GM12874 (cell line): ENCODE results near the gene NDUFAF5.

ENCODE experiments used
- CTCF ChIP-seq: IDR thresholded peaks from 2 replicates; pipeline ENCODE4 v1.5.1; 2011; ENCODE audit warnings: low read depth, mild to moderate bottlenecking, control low read depth, low read length, moderate library complexity; ENCODE audit not compliant: insufficient read depth

The NDUFAF5 gene

GRCh38 chr20:13863244-13863643 is 78.4 kb downstream of the NDUFAF5 start:
- no peak for TF ChIP-seq CTCF

DNA sequence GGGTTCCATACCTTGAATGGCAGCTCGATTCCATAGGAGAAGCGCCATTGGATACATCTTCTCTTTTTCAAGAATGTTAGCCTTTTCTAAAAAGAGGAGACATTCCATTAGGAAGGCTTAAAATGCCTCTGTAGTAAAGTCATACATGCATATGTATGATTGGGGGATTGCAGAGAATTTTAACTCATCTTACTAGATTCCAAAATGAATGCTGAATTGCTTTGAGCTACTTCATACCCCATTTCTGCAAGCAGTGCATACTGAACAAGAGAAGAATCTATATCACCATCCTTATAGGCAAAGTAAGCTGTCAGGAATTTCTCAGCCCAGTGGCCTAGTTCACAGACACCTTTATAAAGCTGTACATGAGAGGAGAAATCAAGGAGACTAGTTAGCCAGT is 80.3 kb downstream of the NDUFAF5 start:
- TF ChIP-seq CTCF: no peak

DNA sequence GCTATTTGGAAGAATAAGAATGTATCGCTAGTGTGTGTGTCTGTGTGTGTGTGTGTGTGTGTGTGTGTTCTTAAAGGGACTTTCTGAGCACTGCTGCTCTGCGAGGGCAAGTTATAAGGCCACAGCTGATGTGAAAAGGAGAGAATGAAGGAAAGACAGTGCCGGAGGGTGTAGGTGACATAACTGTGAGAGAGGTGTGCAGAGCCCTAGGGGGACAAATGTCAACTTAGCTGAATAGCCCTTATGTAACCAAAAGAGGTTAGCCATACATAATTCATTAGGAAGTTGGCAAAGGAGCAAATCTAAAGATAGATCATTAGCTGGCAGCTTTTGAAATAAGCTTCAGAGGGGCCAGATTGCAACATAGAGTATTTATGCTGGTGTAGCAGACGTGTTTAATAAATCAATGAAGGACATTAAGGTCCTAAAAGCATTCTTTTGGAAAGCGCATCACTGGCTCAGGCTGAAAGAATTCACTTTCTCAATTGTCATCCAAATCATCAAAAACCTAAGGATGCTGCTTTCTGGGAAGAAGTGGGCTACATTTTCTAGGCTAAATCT is 81.0 kb downstream of the NDUFAF5 start:
- no peak for TF ChIP-seq CTCF

GRCh38 chr20:13868331-13868730 is 83.5 kb downstream of the NDUFAF5 start:
- TF ChIP-seq CTCF: no peak

- TF ChIP-seq CTCF: no peak
Measured at GRCh38 chr20:13870170-13870748, 85.4 kb downstream of the NDUFAF5 start.
